OCI-LY3 (cell line): ENCODE data around the gene RGS4.

ENCODE experiments used
- CTCF ChIP-seq: fragments of 200-600, 300-600 bp; sonication (generic); IDR thresholded peaks from 2 replicates; pipeline ENCODE4 v1.5.1; 2014; ENCODE audit warnings: antibody characterized with exemption, low read length, low read depth
- EZH2phosphoT487 ChIP-seq: fragments of 200-600 bp; shearing (Covaris generic); IDR thresholded peaks from 2 replicates; pipeline ENCODE4 v1.6.1; 2018; ENCODE audit warnings: antibody characterized with exemption, mixed run types, low read depth

- TF ChIP-seq CTCF (no peak), EZH2phosphoT487 (no peak)
Observed at GRCh38 chr1:163055005-163055404, 14.2 kb upstream of the RGS4 start.
